HG03039 (cell line): Measurements from ENCODE around the gene XRN1.
A peak's percentile ranks its signal among the peaks of the same experiment; 100 is the strongest.
"Not testable (repeated sequence)": the region's sequence is repeated elsewhere in the genome, so short reads cannot be mapped to it uniquely, and the experiment has no call there.

Source experiments
- ATAC-seq: cut with Tn5 transposase; IDR thresholded peaks from one replicate; pipeline ENCODE4 v1.9.1; 2021; ENCODE audit warnings: mild to moderate bottlenecking, moderate library complexity; ENCODE audit not compliant: unreplicated experiment

XRN1 gene

DNA sequence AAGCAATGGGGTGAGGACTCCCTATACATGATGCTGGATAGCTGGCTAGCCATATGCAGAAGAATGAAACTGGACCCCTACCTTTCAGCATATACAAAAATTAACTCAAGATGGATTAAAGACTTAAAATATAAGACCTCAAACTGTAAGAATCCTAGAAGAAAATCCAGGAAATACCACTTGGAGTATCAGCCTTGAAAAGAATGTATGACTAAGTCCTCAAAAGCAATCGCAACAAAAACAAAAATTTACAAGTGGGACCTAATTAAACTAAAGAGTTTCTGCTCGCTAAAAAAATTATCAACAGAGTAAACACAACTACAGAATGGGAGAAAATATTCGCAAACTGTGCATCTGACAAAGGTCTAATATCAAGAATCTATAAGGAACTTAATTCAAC is 94.3 kb downstream of the XRN1 start:
- no peak for ATAC-seq

DNA sequence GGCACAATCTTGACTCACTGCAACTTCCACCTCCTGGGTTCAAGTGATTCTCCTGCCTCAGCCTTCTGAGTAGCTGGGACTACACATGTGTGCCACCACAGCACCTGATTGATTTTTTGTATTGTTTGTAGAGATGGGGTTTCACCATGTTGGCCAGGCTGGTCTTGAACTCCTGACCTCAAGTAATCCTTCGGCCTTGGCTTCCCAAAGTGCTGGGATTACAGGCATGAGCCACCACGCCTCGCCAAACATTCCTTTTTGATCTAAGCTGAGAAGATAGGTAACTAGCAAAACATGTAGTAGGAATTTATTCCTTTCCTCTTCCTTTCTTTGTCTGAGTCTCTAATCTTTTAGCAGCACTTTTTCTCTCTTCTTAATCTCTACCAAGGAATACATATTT is 95.1 kb downstream of the XRN1 start:
- not testable (repeated sequence) for ATAC-seq

DNA sequence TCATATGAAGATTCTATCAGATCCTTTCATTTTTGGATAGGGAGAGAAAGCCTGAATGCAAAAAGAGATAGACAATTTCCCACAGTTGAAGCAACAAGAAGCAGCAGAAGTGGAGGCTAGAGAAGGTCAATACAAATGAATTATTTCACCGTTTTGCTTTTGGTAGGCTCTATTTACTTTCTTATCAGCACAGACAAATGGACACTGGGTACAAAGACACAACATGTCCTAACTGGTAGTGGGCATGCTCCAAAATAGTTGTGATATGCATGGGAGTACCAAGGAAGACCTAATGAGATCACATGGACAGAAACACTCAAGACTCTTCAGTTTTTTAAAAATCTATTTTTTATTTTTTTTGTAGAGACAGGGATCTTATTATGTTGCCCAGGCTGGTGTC is 99.4 kb downstream of the XRN1 start:
- no peak for ATAC-seq

DNA sequence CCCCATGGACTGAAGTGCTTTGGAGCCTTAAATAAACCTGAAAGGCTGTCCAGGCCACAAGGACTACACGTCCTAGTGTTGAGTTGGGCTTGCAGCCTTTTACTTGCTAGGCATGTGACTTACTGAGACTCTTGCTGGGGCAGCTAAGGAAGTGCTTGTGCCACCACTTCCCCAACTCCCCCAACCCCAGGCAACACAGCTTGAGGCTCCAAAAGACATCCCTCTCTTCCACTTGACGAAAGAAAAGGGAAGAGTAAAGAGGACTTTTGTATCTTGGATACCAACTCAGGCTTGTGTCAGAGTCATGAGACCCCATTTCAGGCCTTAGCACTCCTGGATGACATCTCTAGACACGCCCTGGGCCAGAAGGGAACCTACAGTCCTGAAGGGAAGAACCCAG is 109.8 kb downstream of the XRN1 start:
- no peak for ATAC-seq

DNA sequence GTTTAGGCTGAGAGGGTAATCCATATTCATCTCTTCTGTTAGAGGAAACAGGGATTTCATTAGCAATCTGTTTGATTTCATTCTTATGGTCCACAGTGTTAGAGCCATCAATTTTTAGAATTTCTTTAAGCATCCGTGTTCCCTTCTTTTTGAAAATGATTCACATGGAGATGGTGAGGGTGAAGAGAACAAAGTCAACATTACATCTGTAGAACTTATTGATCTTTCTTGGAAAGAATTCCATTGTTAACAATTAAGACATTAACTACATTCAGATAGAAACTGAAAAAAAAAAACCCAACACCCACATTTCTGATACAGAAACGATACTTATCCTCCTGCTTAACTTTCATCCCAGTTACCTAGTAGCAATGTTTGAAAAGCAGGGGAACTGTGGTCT is 115.4 kb downstream of the XRN1 start:
- ATAC-seq, result no peak

DNA sequence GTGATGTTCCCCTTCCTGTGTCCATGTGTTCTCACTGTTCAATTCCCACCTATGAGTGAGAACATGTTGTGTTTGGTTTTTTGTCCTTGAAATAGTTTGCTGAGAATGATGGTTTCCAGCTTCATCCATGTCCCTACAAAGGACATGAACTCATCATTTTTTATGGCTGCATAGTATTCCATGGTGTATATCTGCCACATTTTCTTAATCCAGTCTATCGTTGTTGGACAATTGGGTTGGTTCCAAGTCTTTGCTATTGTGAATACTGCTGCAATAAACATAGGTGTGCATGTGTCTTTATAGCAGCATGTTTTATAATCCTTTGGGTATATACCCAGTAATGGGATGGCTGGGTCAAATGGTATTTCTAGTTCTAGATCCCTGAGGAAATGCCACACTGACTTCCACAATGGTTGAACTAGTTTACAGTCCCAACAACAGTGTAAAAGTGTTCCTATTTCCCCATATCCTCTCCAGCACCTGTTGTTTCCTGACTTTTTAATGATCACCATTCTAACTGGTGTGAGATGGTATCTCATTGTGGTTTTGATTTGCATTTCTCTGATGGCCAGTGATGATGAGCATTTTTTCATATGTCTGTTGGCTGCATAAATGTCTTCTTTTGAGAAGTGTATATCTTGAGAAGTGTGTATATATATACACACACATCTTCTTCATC is 123.4 kb downstream of the XRN1 start:
- ATAC-seq, result not testable (repeated sequence)

DNA sequence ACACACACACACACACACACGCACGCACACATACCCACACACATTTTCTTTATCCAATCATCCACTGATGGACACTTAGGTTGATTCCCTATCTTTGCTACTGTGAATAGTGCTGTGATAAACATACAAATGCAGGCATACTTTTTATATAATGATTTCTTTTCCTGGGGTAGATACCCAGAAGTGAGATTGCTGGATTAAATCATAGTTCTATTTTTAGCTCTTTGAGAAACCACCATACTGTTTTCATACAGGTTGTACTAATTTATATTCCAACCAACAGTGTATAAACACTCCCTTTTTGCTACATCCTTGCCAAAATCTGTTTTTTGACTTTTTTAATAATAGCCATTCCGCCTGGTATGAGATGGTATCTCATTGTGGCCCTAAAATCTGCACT is 127.9 kb downstream of the XRN1 start:
- ATAC-seq, result no peak

DNA sequence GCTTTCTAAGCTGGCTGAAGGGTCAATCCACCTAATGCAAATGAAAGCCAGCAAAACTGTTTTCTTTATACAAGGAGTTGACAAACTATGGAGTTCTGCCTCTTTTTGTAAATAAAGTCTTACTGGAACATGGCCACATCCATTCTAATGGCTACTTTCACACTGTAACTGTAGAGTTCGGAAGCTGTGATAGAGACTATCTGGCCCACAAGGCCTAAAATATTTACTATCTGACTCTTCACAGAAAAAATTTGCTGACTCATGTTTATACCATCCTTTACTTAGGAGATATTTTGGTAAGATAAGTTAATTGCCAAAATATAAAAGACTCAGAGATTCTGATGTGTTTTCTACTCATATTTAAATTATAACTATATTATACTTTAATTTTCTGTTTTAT is 128.7 kb downstream of the XRN1 start:
- ATAC-seq, result no peak

DNA sequence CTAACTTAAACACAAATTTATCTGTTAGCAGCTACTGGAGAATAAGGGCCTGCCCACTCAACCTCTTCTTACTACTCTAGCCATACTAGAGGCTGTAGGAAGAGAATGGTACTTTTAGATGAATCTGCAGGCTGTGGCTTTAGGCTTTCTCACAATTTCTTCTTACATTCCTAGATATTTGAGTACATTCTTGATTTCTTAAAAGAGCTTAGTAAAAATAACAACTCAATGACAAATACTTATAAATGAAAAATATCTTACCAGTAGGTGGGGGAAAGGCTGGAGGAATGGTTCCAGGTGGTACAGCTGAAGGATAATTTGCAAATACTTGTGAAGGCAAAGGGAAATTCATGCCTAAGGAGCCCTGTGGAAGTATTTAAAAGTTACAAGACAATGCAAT is 129.5 kb downstream of the XRN1 start:
- no peak for ATAC-seq

DNA sequence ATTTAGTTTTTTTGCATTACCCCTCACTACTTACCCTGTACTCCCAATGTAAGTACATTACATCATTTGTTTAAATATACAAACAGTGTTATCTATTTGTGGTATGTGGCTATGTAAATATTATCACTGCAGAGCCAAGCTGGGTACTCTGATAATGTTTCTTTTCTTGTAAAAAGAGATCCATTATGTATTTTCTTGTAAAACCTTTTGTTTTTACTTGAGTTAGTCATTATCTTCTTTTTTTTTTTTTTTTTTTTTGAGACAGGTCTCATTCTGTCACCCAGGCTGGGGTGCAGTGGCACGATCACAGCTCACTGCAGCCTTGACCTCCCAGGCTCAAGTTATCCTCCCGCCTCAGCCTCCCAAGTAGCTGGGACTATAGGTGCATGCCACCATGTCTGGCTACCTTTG is 131.9 kb downstream of the XRN1 start:
- not testable (repeated sequence) for ATAC-seq

DNA sequence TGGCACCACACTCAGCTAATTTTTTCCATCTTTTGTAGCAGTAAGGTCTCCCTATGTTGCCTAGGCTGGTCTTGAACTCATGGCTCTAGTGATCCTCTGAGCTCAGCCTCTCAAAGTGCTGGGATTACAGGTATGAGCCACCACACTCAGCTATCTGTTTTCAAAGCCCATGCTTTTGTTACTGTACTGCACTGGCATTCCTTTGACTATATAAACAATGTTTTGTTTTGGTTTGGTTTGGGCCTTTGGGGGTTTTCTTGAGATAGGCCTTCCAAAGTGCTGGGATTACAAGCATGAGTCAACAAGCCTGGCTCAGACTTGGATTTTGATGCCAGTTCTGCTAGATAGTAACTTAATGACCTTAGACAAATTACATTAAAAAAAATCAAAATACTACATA is 132.8 kb downstream of the XRN1 start:
- ATAC-seq, result no peak

DNA sequence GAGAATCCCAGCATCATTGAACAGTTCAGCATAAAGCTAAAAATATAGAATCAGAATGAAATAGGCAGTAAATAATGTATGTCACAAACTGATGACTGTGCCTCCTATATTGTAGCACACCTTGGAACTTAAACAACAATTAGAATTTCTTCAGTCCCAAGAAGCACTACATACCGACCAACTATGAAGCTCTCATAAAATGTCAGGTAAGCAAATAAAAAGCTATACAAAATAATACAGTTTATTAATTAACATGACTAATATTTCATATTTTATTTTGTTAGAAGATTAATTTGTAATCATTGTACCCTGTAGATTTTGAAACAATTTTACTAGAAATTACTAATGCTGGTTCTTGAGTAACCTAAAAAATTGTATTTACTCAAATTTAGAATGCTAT is 137.4 kb downstream of the XRN1 start:
- no peak for ATAC-seq

DNA sequence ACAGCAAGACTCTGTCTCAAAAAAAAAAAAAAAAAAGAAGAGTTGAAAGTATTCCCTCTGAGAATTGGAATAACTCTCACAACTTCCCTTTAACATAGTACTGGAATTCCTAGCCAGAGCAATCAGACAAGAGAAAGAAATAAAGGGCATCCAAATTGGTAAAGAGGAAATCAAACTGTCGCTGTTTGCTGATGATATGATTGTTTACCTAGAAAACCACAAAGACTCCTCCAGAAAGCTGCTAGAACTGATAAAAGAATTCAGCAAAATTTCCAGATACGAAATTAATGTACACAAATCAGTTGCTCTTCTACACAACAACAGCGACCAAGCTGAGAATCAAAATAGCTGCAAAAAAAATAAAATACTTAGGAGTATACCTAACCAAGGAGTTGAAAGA is 145.0 kb downstream of the XRN1 start:
- ATAC-seq, result not testable (repeated sequence)

DNA sequence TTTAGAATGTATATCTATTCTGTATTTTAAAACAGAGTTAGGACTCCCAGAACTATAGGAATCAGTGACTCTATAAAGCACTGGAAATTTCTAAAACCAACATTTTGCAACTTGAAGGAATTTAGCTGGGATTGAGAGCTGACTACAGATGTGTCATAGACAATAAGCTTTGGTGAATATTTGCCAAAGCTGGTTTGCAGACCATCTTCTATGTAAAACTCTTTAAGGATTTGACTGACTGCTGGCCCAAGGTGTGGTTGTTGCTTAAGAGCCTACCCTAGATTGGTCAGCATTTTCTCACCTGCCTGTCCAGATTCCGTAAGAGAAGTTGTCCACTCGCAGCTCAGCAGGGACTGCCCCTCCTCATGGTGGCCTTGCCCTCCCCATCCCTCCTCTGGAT is 149.2 kb downstream of the XRN1 start:
- ATAC-seq, result no peak

DNA sequence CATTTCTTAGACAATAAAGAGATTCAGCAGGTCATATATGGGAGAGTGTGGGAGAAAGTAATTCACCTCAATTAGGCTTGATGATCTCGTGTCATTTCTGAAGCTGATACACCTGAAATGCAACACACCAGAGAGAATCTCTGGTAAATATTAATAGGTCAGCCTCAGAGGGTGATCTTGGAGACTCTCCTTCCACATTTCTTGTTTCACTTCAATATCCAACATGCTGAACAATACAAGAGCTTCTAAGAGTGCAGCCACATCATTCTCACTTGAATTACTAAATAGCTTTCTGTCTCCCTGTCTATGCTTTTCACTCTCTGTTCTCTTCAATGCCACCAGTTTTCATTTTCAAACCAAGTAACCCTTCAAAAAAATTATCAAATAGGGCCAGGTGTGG is 151.3 kb downstream of the XRN1 start:
- no peak for ATAC-seq

DNA sequence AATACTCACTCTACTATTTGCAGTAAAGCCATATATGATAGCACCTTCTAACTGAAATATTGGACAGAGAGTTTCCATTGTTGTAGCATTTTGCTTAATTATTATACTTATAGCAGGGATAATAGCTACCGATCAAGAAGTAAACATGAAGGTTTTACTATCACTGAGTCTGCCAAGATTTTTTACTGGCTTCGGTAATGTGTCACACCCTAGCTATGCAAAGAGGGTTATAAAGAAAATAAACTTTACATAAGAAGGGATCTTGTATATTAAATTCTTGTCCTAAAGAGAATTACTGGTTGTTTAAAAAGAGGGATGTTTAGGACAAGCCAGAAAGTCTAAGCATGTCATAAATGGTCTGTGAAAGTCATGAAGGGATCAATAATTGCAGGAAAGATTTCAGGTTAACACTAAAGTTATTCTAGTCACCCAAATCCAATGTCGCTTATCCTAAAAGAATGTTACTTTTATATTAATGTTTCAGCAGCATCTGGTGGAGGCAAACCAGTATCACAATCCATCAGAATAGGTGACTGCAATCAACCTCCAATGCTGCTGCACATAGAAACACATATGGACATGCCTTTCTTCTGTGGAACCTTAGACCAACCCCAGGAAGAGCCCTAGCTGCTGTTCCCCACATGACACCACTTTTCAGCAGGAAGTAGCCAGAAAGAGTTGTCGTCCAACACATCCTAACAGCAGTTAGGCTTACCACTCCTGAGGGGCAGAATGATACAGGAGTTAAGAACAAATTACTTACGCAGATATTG is 159.8 kb downstream of the XRN1 start:
- ATAC-seq, result no peak

DNA sequence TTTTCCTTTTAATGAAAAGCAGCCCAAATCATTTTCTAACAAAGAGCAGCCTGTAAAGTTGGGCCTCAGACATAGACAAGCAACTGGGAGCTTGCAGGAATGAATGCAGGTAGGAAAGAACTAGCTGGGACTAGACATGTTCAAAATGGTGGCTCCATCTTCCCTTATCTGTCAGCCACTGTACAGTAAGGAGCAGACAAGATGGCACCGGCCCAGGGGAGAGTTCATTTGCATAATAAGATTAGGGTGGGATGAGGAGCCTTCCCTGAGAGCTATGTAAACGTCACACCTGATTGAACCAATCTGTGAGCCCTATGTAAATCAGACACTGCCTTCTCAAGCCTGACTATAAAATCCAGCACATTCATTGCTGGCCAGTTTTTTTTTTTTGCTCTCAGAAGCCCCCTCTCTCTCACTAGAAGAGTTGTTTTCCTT is 162.7 kb downstream of the XRN1 start:
- ATAC-seq, result no peak

DNA sequence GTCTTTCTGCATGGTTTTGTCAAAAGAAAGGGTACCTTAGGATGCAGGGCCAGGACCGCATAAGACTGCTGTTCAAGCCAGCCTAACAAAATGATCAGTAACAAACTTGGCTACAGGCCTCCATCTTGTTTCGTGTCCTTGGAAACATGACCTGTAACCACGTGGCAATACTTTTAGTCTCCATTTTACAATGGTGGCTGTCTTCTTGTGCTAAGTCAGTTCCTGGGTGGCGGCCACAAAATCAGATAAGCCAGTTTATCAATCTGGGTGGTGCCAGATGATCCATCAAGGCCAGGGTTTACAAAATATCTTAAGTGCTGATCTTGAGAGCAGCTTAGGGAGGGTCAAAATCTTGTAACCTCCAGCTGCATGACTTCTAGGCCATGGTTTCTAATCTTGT is 165.3 kb downstream of the XRN1 start:
- no peak for ATAC-seq

DNA sequence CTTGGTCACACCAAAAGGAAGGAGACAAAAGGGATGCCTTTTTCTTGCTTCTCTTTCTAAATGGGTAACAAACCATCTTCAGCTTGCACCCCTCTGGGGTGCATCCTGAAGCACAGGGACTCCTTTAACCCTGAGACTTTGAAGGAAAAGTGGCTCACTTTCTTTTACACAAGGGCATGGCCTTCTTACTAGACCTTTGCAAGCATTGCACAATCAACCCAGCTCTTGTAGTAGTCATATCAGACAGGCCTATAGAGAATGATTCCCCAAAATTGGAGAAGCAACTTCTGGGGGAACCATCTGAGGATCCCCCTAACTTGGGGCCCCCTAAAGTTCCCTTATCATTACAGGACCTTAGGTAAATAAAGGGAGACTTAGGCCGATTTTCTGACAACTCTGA is 166.4 kb downstream of the XRN1 start:
- ATAC-seq, result no peak

DNA sequence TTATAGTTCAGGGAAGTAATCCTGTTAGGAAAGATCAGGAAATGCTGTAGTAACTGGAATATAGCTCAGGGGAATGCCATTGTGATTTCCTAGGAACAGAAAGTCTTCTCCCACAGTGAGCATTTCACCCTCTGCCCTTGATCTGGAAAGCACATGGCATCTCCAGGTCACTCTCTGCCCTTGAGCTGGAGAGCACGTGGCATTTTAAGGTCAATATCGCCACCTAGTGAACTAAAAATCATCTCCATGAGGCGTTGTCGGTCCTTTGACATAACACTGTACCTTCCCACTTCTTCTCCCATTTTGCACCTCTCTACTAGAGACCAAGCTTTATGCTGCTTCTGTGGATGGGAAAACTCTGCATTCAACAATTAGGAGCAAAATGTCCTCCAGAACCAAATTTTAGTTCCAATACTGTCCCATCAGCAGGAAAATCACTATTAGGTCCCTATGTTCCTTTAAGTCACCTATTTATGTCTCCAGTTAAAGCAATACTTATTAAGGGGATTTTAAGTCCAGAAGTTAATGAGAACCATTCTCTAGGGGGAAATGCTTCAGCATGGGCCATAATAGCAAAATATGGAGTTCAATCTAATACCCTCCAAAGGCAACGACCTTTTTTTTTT is 167.8 kb downstream of the XRN1 start:
- peak; percentile 83 for ATAC-seq

DNA sequence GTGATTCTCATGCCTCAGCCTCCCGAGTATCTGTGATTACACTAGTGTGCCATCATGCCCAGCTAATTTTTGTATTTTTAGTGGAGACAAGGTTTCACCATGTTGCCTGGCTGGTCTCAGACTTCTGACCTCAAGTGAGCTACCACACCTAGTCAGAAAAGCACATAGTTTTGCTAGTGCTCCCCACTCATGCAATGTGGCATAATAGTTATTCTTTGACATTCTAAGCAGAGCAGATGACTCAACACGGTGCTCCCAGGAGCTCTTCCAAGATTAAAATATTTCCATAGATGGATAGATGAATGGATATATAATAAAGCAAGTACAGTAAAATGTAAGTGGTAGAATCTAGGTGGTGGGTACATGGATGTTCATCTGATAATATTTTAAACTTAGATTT is 169.4 kb downstream of the XRN1 start:
- ATAC-seq, result no peak

DNA sequence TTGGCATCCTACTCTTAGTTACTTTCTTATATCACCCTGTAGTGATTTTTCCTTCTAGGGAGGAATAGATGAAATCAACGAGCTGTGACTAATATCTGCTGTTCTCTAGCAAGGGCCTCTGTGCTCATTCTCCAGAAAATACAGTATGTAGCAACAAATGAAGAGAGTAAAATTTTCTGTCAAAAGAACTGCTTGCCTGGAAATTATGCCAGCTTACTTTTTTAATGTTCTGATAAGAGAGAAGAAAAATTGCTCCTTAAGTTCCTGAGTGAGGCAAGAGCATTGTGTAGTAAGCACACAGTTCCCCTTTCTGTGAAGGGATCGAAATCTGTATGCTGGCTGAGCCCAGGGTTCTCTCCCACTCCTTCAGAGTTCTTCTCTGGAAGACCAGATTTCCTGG is 171.1 kb downstream of the XRN1 start:
- ATAC-seq, result no peak
